HepG2 (cell line): ENCODE results near the gene BCL11B. TPM values are rescaled to one million over a fixed set of nuclear protein-coding genes. Genes with fewer than 3 reads are reported as not detected.

Experiments used
- ATAC-seq: fragments of 200-7000 bp; cut with Tn5 transposase; 3 replicates; pipeline ENCODE4 v1.9.1; 2020; ENCODE audit warnings: mild to moderate bottlenecking, moderate library complexity
- BruUV-seq: library from RNA; stranded (reverse); fragments of 400-500 nt; replicated peaks from 2 replicates; lab custom pipeline; 2021; lab: Mats Ljungman, UMichigan
- CTCF ChIA-PET: fragments of 300-600 bp; formaldehyde crosslinking; extraction: SDS; loops from one replicate; lab custom pipeline; 2021; ENCODE audit warnings: low total read pairs, inconsistent platforms, low intra/inter-chr PET ratio; lab: Yijun Ruan, JAX
- POLR2A ChIA-PET: fragments of 350-600 bp; sonication (Branson Sonifier 250); formaldehyde crosslinking; loops from one replicate; lab custom pipeline; 2020; ENCODE audit warnings: antibody characterized with exemption, inconsistent platforms; lab: Yijun Ruan, JAX
- DNase-seq: peaks from one replicate; pipeline ENCODE4 v3.0.0-alpha.2; 2015; ENCODE audit warnings: low spot score
- FAIRE-seq: peaks from 3 replicates; lab custom pipeline; 2011; peaks lifted over from hg19 to GRCh38; lab: Jason Lieb, UNC
- H2AFZ ChIP-seq: one replicate; pipeline ENCODE4 v1.6.1; 2011; ENCODE audit warnings: low read length, inconsistent platforms
- H3K27ac ChIP-seq: fragments of 300-600 bp; 3 replicates; pipeline ENCODE4 v1.8.0; 2011; ENCODE audit warnings: mixed run types, mild to moderate bottlenecking, mixed read lengths, low read length, inconsistent platforms; ENCODE audit not compliant: insufficient read depth; ENCODE audit errors: extremely low read length
- H3K27me3 ChIP-seq, 2 experiments: fragments of 200-600 bp in 1 of 2; 2 replicates in 1 of 2; 3 replicates in 1 of 2; pipeline versions ENCODE4 v1.6.0 to v1.8.0; 2011; ENCODE audit warnings: low read length in 2 of 2, mild to moderate bottlenecking in 2 of 2, moderate library complexity in 2 of 2, inconsistent platforms in 1 of 2; ENCODE audit not compliant: insufficient read depth in 2 of 2, control insufficient read depth in 1 of 2
- H3K36me3 ChIP-seq, 2 experiments: fragments of 200-600 bp in 1 of 2; replicated peaks in 1 of 2; 2 replicates in 1 of 2; 3 replicates in 1 of 2; pipeline versions ENCODE4 v1.5.1 to v1.8.0; 2011; ENCODE audit warnings: low read length in 2 of 2, inconsistent platforms in 1 of 2; ENCODE audit not compliant: insufficient read depth in 2 of 2, control insufficient read depth in 1 of 2
- H3K4me1 ChIP-seq: 2 replicates; pipeline ENCODE4 v1.5.1; 2012; ENCODE audit warnings: low read length, inconsistent platforms; ENCODE audit not compliant: insufficient read depth
- H3K4me2 ChIP-seq: 2 replicates; pipeline ENCODE4 v1.6.0; 2011; ENCODE audit warnings: low read depth, low read length, inconsistent platforms
- H3K4me3 ChIP-seq, 3 experiments: fragments of 200-600 bp in 1 of 3; sonication (generic), shearing (Covaris generic) in 1 of 3; replicated peaks in 1 of 3; 2 replicates each; pipeline ENCODE4 v1.5.1; 2011 to 2016; ENCODE audit warnings: low read length in 3 of 3, inconsistent platforms in 2 of 3, low read depth in 2 of 3, mild to moderate bottlenecking in 2 of 3, control low read depth in 1 of 3, mixed read lengths in 1 of 3; ENCODE audit not compliant: insufficient read depth in 1 of 3
- H3K79me2 ChIP-seq: one replicate; pipeline ENCODE4 v1.6.1; 2011; ENCODE audit warnings: low read length, inconsistent platforms; ENCODE audit not compliant: insufficient read depth
- H3K9ac ChIP-seq: 2 replicates; pipeline ENCODE4 v1.6.0; 2011; ENCODE audit warnings: mild to moderate bottlenecking, low read depth, low read length, inconsistent platforms; ENCODE audit not compliant: insufficient read depth
- H3K9me3 ChIP-seq: 2 replicates; pipeline ENCODE4 v1.5.1; 2012; ENCODE audit warnings: mild to moderate bottlenecking, low read length
- H4K20me1 ChIP-seq: 2 replicates; pipeline ENCODE4 v1.6.0; 2011; ENCODE audit warnings: inconsistent platforms, mild to moderate bottlenecking, low read length, moderate library complexity; ENCODE audit not compliant: insufficient read depth
- ARNT ChIP-seq: fragments of 450-650 bp; IDR thresholded peaks from 2 replicates; pipeline ENCODE4 v1.6.1; 2017
- BRCA1 ChIP-seq: sonication (generic); formaldehyde crosslinking; IDR thresholded peaks from 2 replicates; pipeline ENCODE4 v1.4.0; 2020; ENCODE audit warnings: missing genetic modification reagents
- KMT2B ChIP-seq: IDR thresholded peaks from 2 replicates; pipeline ENCODE4 v1.6.1; 2016; ENCODE audit warnings: missing genetic modification reagents, missing compliant biosample characterization
- MED8 ChIP-seq: sonication (generic); formaldehyde crosslinking; IDR thresholded peaks from 2 replicates; pipeline ENCODE4 v1.8.1; 2023; ENCODE audit warnings: mild to moderate bottlenecking, missing genetic modification reagents; ENCODE audit not compliant: insufficient replicate concordance
- STAT5B ChIP-seq: sonication (generic); formaldehyde crosslinking; IDR thresholded peaks from 2 replicates; pipeline ENCODE4 v1.4.0; 2020; ENCODE audit warnings: missing genetic modification reagents
- TRIM24 ChIP-seq: sonication (generic); formaldehyde crosslinking; IDR thresholded peaks from 2 replicates; pipeline ENCODE4 v1.8.0; 2022; ENCODE audit warnings: mild to moderate bottlenecking, missing genetic modification reagents
- ZNF143 ChIP-seq: sonication (generic); formaldehyde crosslinking; IDR thresholded peaks from 2 replicates; pipeline ENCODE4 v1.4.0; 2020; ENCODE audit warnings: missing genetic modification reagents
- ZNF292 ChIP-seq: sonication (generic); formaldehyde crosslinking; IDR thresholded peaks from 2 replicates; pipeline ENCODE4 v1.8.1; 2022; ENCODE audit warnings: mild to moderate bottlenecking, low read depth, missing genetic modification reagents, borderline replicate concordance
- ZNF329 ChIP-seq: sonication (generic); formaldehyde crosslinking; IDR thresholded peaks from 2 replicates; pipeline ENCODE4 v1.9.0; 2021; ENCODE audit warnings: low read depth, mild to moderate bottlenecking, missing genetic modification reagents
- ZNF354B ChIP-seq: sonication (generic); formaldehyde crosslinking; IDR thresholded peaks from 2 replicates; pipeline ENCODE4 v1.8.0; 2022; ENCODE audit warnings: mild to moderate bottlenecking, missing genetic modification reagents
- ZNF550 ChIP-seq: sonication (generic); formaldehyde crosslinking; IDR thresholded peaks from 2 replicates; pipeline ENCODE4 v1.4.0; 2020; ENCODE audit warnings: mild to moderate bottlenecking, missing genetic modification reagents, borderline replicate concordance
- ZNF816 ChIP-seq: sonication (generic); formaldehyde crosslinking; IDR thresholded peaks from 2 replicates; pipeline ENCODE4 v1.8.0; 2022; ENCODE audit warnings: missing genetic modification reagents, mild to moderate bottlenecking, borderline replicate concordance
- WGBS: methylation state at CpG from one replicate; pipeline ENCODE4 v1.1.6; 2017; ENCODE audit warnings: low lambda C conversion rate; 5-methylcytosine and 5-hydroxymethylcytosine counted together
- in situ Hi-C: cut with HindIII; loops from 2 replicates; pipeline ENCODE4 v1.10.0; 2017; ENCODE audit warnings: low pct_unique_long_range_greater_than_20kb; ENCODE audit not compliant: extremely low pct_ligation_motif_present
- intact Hi-C: fragments of 100-400 bp; cut with micrococcal nuclease; formaldehyde crosslinking; loops from one replicate; pipeline ENCODE4 v1.10.0; 2022; ENCODE audit not compliant: unreplicated experiment
- polyA plus RNA-seq, 8 experiments: library from polyadenylated mRNA; depleted of rRNA in 3 of 8; stranded (reverse) in 7 of 8; unstranded in 1 of 8; fragments of >200 nt; fragmentation: Illumina TruSeq in 4 of 8; extraction: Trizol in 4 of 8; gene quantifications; 2 replicates each; pipeline versions ENCODE4 v1.2.1 to v1.2.3, GENCODE V29; 2011 to 2016; ENCODE audit warnings: low read depth in 4 of 8, missing spikeins in 1 of 8, mixed read lengths in 1 of 8; ENCODE audit not compliant: insufficient read depth in 1 of 8
- total RNA-seq, 5 experiments: library from RNA; depleted of rRNA; stranded (reverse); fragments of >200 nt; fragmentation: Illumina TruSeq; extraction: Trizol; gene quantifications; 2 replicates each; pipeline ENCODE4 v1.2.3, GENCODE V29; 2016; ENCODE audit warnings: low read depth in 1 of 5
- TF ChIP-seq, protein P1 (sequence below): sonication (generic); formaldehyde crosslinking; IDR thresholded peaks from 2 replicates; pipeline ENCODE4 v1.4.0; 2020; ENCODE audit warnings: missing genetic modification reagents, borderline replicate concordance
- TF ChIP-seq, protein P2 (sequence below): sonication (generic); formaldehyde crosslinking; IDR thresholded peaks from 2 replicates; pipeline ENCODE4 v1.8.1; 2022; ENCODE audit warnings: low read depth, mild to moderate bottlenecking, missing genetic modification reagents
- TF ChIP-seq, protein P3 (sequence below): sonication (generic); formaldehyde crosslinking; IDR thresholded peaks from 2 replicates; pipeline ENCODE4 v1.9.0; 2021; ENCODE audit warnings: missing genetic modification reagents, mild to moderate bottlenecking, borderline replicate concordance

BCL11B gene
- total and polyA plus RNA-seq, 2 of the 13 experiments (the other 11 are each of a cell fraction or from before 2014, with no cell fraction given) = not detected

DNA sequence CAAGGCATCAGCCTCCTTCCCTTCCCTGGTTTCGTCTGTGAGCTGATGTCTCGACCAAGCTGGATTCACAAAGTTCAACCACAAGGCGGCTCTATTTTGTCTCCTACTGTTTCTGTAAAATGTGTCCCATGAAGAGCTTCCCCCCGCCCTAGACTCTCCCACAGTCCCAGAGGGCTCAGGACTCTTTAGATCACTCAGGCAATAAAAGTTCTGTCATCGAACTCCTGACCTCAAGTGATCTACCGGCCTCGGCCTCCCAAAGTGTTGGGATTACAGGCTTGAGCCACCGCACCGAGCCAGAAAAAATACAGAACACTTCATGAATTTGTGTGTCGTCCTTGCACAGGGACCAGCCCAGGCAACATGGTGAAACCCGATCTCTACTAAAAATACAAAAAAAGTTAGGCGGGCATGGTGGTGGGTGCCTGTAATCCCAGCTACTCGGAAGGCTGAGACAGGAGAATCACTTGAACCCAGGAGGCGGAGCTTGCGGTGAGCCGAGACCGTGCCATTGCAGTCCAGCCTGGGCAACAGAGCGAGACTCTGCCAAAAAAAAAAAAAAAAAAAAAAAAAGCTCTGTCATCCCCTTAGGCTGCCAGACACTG lies 149.4 kb downstream of the BCL11B start:
- no peak for FAIRE-seq
- no TSS peak for BruUV-seq
- CTCF ChIA-PET = no interaction called here

More for the DNA sequence above, 149.4 kb downstream of the BCL11B start:
- POLR2A ChIA-PET = no interaction called here
- no peak overlapping the region for H3K4me3 ChIP-seq
- 52% methylated on average over 16 of the region's 18 CpGs for WGBS
- in situ Hi-C loops (loop anchor here (10.0 kb wide), 1 partner anchor 142 kb away; no protein-coding TSS in a partner anchor), intact Hi-C loops (no loop called here)
- no peak overlapping the region for H3K4me2 ChIP-seq
- H3K9ac ChIP-seq = no peak overlapping the region
- TF ChIP-seq, protein P1, sequence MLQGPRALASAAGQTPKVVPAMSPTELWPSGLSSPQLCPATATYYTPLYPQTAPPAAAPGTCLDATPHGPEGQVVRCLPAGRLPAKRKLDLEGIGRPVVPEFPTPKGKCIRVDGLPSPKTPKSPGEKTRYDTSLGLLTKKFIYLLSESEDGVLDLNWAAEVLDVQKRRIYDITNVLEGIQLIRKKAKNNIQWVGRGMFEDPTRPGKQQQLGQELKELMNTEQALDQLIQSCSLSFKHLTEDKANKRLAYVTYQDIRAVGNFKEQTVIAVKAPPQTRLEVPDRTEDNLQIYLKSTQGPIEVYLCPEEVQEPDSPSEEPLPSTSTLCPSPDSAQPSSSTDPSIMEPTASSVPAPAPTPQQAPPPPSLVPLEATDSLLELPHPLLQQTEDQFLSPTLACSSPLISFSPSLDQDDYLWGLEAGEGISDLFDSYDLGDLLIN (CRISPR knock-in tag) = no peak
- no peak for TF ChIP-seq BRCA1
- TF ChIP-seq MED8 (CRISPR knock-in tag) = no peak
- no peak for TF ChIP-seq ZNF816
- TF ChIP-seq KMT2B (CRISPR knock-in tag) = no peak
- no peak for TF ChIP-seq ZNF143
- no peak for TF ChIP-seq TRIM24 (CRISPR knock-in tag)
- TF ChIP-seq, protein P2, sequence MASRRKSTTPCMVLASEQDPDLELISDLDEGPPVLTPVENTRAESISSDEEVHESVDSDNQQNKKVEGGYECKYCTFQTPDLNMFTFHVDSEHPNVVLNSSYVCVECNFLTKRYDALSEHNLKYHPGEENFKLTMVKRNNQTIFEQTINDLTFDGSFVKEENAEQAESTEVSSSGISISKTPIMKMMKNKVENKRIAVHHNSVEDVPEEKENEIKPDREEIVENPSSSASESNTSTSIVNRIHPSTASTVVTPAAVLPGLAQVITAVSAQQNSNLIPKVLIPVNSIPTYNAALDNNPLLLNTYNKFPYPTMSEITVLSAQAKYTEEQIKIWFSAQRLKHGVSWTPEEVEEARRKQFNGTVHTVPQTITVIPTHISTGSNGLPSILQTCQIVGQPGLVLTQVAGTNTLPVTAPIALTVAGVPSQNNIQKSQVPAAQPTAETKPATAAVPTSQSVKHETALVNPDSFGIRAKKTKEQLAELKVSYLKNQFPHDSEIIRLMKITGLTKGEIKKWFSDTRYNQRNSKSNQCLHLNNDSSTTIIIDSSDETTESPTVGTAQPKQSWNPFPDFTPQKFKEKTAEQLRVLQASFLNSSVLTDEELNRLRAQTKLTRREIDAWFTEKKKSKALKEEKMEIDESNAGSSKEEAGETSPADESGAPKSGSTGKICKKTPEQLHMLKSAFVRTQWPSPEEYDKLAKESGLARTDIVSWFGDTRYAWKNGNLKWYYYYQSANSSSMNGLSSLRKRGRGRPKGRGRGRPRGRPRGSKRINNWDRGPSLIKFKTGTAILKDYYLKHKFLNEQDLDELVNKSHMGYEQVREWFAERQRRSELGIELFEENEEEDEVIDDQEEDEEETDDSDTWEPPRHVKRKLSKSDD (CRISPR knock-in tag) = no peak
- no peak for TF ChIP-seq ARNT
- TF ChIP-seq ZNF354B (CRISPR knock-in tag) = no peak
- TF ChIP-seq ZNF292 (CRISPR knock-in tag) = no peak
- no peak for TF ChIP-seq STAT5B (CRISPR knock-in tag)
- no peak for TF ChIP-seq ZNF550 (CRISPR knock-in tag)
- no peak for TF ChIP-seq ZNF329 (CRISPR knock-in tag)
- TF ChIP-seq, protein P3, sequence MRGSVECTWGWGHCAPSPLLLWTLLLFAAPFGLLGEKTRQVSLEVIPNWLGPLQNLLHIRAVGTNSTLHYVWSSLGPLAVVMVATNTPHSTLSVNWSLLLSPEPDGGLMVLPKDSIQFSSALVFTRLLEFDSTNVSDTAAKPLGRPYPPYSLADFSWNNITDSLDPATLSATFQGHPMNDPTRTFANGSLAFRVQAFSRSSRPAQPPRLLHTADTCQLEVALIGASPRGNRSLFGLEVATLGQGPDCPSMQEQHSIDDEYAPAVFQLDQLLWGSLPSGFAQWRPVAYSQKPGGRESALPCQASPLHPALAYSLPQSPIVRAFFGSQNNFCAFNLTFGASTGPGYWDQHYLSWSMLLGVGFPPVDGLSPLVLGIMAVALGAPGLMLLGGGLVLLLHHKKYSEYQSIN (CRISPR knock-in tag) = no peak
- no peak overlapping the region for H2AFZ ChIP-seq
- 0 out of 2 replicates have a peak, but pooled peaks cover 8% of the 10 kb centered on the region for H3K4me1 ChIP-seq
- ATAC-seq (no peak), DNase-seq (no peak)
- H3K79me2 ChIP-seq = no peaks in the 10 kb centered on the region
- no peak overlapping the region for H3K27ac ChIP-seq
- H3K27me3 ChIP-seq = peaks cover 0 to 4% of the 10 kb centered on the region in 2 experiments; a peak in 2 of 5 replicates
- no peaks in the 10 kb centered on the region for H3K36me3 ChIP-seq
- no peaks in the 10 kb centered on the region for H3K9me3 ChIP-seq
- H4K20me1 ChIP-seq = no peaks in the 10 kb centered on the region
